HEK293 (cell line): ENCODE data around the gene MN1.

ENCODE experiments used
- GLIS1 ChIP-seq: fragments of 450-650 bp; formaldehyde crosslinking; IDR thresholded peaks from 2 replicates; pipeline ENCODE4 v1.5.1; 2016; ENCODE audit warnings: missing biosample characterization, missing genetic modification characterization
- GLIS2 ChIP-seq: fragments of 450-650 bp; formaldehyde crosslinking; IDR thresholded peaks from 2 replicates; pipeline ENCODE4 v1.5.1; 2016; ENCODE audit warnings: missing biosample characterization, missing genetic modification characterization
- KLF7 ChIP-seq: fragments of 450-650 bp; formaldehyde crosslinking; IDR thresholded peaks from 2 replicates; pipeline ENCODE4 v1.5.1; 2016; ENCODE audit warnings: missing biosample characterization, missing genetic modification characterization, borderline replicate concordance
- MYNN ChIP-seq: fragments of 450-650 bp; formaldehyde crosslinking; IDR thresholded peaks from 2 replicates; pipeline ENCODE4 v1.5.1; 2016; ENCODE audit warnings: missing biosample characterization, missing genetic modification characterization, borderline replicate concordance
- OSR2 ChIP-seq: fragments of 450-650 bp; formaldehyde crosslinking; IDR thresholded peaks from 2 replicates; pipeline ENCODE4 v1.5.1; 2016; ENCODE audit warnings: missing biosample characterization, missing genetic modification characterization
- TRIM28 ChIP-seq: IDR thresholded peaks from 2 replicates; pipeline ENCODE4 v1.6.1; 2011; ENCODE audit warnings: low read length, control low read depth, borderline replicate concordance
- ZBTB8A ChIP-seq: fragments of 450-650 bp; formaldehyde crosslinking; IDR thresholded peaks from 2 replicates; pipeline ENCODE4 v1.5.1; 2016; ENCODE audit warnings: missing biosample characterization, missing genetic modification characterization
- ZFP69B ChIP-seq: fragments of 450-650 bp; formaldehyde crosslinking; IDR thresholded peaks from 2 replicates; pipeline ENCODE4 v1.5.1; 2016; ENCODE audit warnings: missing biosample characterization, missing genetic modification characterization
- ZNF155 ChIP-seq: fragments of 450-650 bp; formaldehyde crosslinking; IDR thresholded peaks from 2 replicates; pipeline ENCODE4 v1.5.1; 2016; ENCODE audit warnings: missing biosample characterization, missing genetic modification characterization
- ZNF175 ChIP-seq: fragments of 450-650 bp; formaldehyde crosslinking; IDR thresholded peaks from 2 replicates; pipeline ENCODE4 v1.5.1; 2016; ENCODE audit warnings: missing biosample characterization, missing genetic modification characterization
- ZNF324 ChIP-seq: fragments of 450-650 bp; formaldehyde crosslinking; IDR thresholded peaks from 2 replicates; pipeline ENCODE4 v1.5.1; 2016; ENCODE audit warnings: missing biosample characterization, missing genetic modification characterization
- ZNF341 ChIP-seq: fragments of 450-650 bp; formaldehyde crosslinking; IDR thresholded peaks from 2 replicates; pipeline ENCODE4; 2016; ENCODE audit warnings: low read depth, missing biosample characterization, missing genetic modification characterization
- ZNF423 ChIP-seq: fragments of 450-650 bp; formaldehyde crosslinking; IDR thresholded peaks from 2 replicates; pipeline ENCODE4 v1.5.1; 2016; ENCODE audit warnings: missing biosample characterization, missing genetic modification characterization
- ZNF48 ChIP-seq: fragments of 450-650 bp; formaldehyde crosslinking; IDR thresholded peaks from 2 replicates; pipeline ENCODE4 v1.5.1; 2016; ENCODE audit warnings: missing biosample characterization, missing genetic modification characterization
- ZNF558 ChIP-seq: fragments of 450-650 bp; formaldehyde crosslinking; IDR thresholded peaks from 2 replicates; pipeline ENCODE4 v1.5.1; 2016; ENCODE audit warnings: missing biosample characterization, missing genetic modification characterization
- ZNF600 ChIP-seq: fragments of 450-650 bp; formaldehyde crosslinking; IDR thresholded peaks from 2 replicates; pipeline ENCODE4 v1.5.1; 2016; ENCODE audit warnings: missing biosample characterization, missing genetic modification characterization
- ZNF626 ChIP-seq: fragments of 450-650 bp; sonication (Bioruptor Pico); formaldehyde crosslinking; IDR thresholded peaks from 2 replicates; pipeline ENCODE4 v1.5.1; 2018; ENCODE audit warnings: missing biosample characterization, missing genetic modification characterization, inconsistent platforms
- ZNF677 ChIP-seq: fragments of 450-650 bp; IDR thresholded peaks from 2 replicates; pipeline ENCODE4 v1.5.0; 2018; ENCODE audit warnings: missing biosample characterization, mild to moderate bottlenecking, missing genetic modification characterization, moderate library complexity
- ZNF704 ChIP-seq: fragments of 450-650 bp; formaldehyde crosslinking; IDR thresholded peaks from 2 replicates; pipeline ENCODE4 v1.5.1; 2016; ENCODE audit warnings: missing biosample characterization, missing genetic modification characterization
- ZNF837 ChIP-seq: fragments of 450-650 bp; formaldehyde crosslinking; IDR thresholded peaks from 2 replicates; pipeline ENCODE4 v1.5.1; 2016; ENCODE audit warnings: missing biosample characterization, missing genetic modification characterization
- TF ChIP-seq, protein P1 (sequence below): fragments of 450-650 bp; formaldehyde crosslinking; IDR thresholded peaks from 2 replicates; pipeline ENCODE4 v1.5.1; 2016; ENCODE audit warnings: missing biosample characterization, missing genetic modification characterization
- TF ChIP-seq, protein P2 (sequence below): fragments of 450-650 bp; IDR thresholded peaks from 2 replicates; pipeline ENCODE4 v1.5.1; 2018; ENCODE audit warnings: missing biosample characterization, mild to moderate bottlenecking, missing genetic modification characterization
- TF ChIP-seq, protein P3 (sequence below): fragments of 450-650 bp; formaldehyde crosslinking; IDR thresholded peaks from 2 replicates; pipeline ENCODE4 v1.5.1; 2016; ENCODE audit warnings: missing biosample characterization, missing genetic modification characterization
- TF ChIP-seq, protein P4 (sequence below): fragments of 450-650 bp; formaldehyde crosslinking; IDR thresholded peaks from 2 replicates; pipeline ENCODE4 v1.5.1; 2016; ENCODE audit warnings: missing biosample characterization, missing genetic modification characterization
- TF ChIP-seq, protein P5 (sequence below): fragments of 450-650 bp; formaldehyde crosslinking; IDR thresholded peaks from 2 replicates; pipeline ENCODE4 v1.5.1; 2016; ENCODE audit warnings: missing biosample characterization, missing genetic modification characterization
- TF ChIP-seq, protein P6 (sequence below): fragments of 450-650 bp; formaldehyde crosslinking; IDR thresholded peaks from 2 replicates; pipeline ENCODE4 v1.5.1; 2017; ENCODE audit warnings: missing biosample characterization, missing genetic modification characterization

MN1 gene

DNA sequence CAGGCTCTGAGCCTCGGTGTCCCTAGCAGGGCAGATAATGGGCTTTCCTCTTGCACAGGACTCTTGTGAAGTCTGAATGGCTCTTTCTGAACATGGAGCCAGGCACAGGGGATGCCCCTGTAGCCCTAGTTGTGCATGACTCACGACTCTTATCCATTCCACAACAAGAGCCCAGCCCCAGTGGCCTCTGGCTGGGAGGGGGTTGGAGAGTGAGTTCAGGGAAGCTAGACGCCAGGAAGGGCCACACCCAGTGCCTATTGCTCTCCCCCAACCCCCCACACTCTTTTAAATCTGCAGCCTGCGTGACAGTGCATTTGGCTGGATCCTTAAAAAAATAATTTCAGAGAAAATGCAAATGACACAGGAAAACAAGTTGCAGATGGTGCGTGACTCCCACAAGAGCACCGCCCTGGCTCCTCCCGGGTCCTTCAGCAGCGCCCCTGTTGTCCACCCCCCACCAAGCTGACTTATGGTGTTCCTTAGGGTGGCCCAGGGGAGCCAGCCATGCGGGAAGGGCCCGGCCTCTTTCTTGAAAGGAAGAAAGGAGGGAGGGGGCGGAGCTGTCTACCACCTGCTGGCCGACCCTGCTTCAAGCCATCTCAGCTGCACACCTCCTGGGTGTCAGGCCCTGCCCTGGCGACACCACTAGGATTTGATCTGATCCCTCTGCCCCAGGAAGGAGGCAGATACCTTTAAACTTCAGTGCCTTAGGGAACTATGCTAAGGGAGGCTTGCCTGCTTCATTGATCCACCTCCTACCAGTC is 74.7 kb downstream of the MN1 start (continued):
- TF ChIP-seq KLF7 (0 out of 2 replicates have a peak, but pooled peaks have one; percentile 65), OSR2 (tag by site-specific recombination) (no peak), ZBTB8A (peak; percentile 72), ZNF704 (tag by site-specific recombination) (no peak), ZNF341 (tag by site-specific recombination) (peak; percentile 80), ZNF837 (tag by site-specific recombination) (no peak), ZFP69B (peak; percentile 39; the same call in 1 of the 2 replicates), TRIM28 (peak; percentile 56; the same call in 1 of the 2 replicates), GLIS2 (tag by site-specific recombination) (peak; percentile 72), ZNF155 (no peak), GLIS1 (tag by site-specific recombination) (peak; percentile 97), ZNF677 (tag by site-specific recombination) (no peak), ZNF626 (tag by site-specific recombination) (no peak), ZNF558 (no peak), MYNN (peak; percentile 65; the same call in 1 of the 2 replicates), ZNF48 (tag by site-specific recombination) (no peak), ZNF175 (tag by site-specific recombination) (no peak), ZNF600 (tag by site-specific recombination) (peak; percentile 72), ZNF423 (tag by site-specific recombination) (peak; percentile 71), ZNF324 (tag by site-specific recombination) (no peak)
- TF ChIP-seq, protein P1, sequence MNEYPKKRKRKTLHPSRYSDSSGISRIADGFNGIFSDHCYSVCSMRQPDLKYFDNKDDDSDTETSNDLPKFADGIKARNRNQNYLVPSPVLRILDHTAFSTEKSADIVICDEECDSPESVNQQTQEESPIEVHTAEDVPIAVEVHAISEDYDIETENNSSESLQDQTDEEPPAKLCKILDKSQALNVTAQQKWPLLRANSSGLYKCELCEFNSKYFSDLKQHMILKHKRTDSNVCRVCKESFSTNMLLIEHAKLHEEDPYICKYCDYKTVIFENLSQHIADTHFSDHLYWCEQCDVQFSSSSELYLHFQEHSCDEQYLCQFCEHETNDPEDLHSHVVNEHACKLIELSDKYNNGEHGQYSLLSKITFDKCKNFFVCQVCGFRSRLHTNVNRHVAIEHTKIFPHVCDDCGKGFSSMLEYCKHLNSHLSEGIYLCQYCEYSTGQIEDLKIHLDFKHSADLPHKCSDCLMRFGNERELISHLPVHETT (tag by site-specific recombination): no peak
- TF ChIP-seq, protein P2, sequence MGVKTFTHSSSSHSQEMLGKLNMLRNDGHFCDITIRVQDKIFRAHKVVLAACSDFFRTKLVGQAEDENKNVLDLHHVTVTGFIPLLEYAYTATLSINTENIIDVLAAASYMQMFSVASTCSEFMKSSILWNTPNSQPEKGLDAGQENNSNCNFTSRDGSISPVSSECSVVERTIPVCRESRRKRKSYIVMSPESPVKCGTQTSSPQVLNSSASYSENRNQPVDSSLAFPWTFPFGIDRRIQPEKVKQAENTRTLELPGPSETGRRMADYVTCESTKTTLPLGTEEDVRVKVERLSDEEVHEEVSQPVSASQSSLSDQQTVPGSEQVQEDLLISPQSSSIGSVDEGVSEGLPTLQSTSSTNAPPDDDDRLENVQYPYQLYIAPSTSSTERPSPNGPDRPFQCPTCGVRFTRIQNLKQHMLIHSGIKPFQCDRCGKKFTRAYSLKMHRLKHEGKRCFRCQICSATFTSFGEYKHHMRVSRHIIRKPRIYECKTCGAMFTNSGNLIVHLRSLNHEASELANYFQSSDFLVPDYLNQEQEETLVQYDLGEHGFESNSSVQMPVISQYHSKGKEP (tag by site-specific recombination): peak; percentile 57; the same call in 1 of the 2 replicates
- TF ChIP-seq, protein P3, sequence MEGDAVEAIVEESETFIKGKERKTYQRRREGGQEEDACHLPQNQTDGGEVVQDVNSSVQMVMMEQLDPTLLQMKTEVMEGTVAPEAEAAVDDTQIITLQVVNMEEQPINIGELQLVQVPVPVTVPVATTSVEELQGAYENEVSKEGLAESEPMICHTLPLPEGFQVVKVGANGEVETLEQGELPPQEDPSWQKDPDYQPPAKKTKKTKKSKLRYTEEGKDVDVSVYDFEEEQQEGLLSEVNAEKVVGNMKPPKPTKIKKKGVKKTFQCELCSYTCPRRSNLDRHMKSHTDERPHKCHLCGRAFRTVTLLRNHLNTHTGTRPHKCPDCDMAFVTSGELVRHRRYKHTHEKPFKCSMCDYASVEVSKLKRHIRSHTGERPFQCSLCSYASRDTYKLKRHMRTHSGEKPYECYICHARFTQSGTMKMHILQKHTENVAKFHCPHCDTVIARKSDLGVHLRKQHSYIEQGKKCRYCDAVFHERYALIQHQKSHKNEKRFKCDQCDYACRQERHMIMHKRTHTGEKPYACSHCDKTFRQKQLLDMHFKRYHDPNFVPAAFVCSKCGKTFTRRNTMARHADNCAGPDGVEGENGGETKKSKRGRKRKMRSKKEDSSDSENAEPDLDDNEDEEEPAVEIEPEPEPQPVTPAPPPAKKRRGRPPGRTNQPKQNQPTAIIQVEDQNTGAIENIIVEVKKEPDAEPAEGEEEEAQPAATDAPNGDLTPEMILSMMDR (tag by site-specific recombination): peak; percentile 17; the same call in 1 of the 2 replicates
- TF ChIP-seq, protein P4, sequence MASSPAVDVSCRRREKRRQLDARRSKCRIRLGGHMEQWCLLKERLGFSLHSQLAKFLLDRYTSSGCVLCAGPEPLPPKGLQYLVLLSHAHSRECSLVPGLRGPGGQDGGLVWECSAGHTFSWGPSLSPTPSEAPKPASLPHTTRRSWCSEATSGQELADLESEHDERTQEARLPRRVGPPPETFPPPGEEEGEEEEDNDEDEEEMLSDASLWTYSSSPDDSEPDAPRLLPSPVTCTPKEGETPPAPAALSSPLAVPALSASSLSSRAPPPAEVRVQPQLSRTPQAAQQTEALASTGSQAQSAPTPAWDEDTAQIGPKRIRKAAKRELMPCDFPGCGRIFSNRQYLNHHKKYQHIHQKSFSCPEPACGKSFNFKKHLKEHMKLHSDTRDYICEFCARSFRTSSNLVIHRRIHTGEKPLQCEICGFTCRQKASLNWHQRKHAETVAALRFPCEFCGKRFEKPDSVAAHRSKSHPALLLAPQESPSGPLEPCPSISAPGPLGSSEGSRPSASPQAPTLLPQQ (tag by site-specific recombination): no peak
- TF ChIP-seq, protein P5, sequence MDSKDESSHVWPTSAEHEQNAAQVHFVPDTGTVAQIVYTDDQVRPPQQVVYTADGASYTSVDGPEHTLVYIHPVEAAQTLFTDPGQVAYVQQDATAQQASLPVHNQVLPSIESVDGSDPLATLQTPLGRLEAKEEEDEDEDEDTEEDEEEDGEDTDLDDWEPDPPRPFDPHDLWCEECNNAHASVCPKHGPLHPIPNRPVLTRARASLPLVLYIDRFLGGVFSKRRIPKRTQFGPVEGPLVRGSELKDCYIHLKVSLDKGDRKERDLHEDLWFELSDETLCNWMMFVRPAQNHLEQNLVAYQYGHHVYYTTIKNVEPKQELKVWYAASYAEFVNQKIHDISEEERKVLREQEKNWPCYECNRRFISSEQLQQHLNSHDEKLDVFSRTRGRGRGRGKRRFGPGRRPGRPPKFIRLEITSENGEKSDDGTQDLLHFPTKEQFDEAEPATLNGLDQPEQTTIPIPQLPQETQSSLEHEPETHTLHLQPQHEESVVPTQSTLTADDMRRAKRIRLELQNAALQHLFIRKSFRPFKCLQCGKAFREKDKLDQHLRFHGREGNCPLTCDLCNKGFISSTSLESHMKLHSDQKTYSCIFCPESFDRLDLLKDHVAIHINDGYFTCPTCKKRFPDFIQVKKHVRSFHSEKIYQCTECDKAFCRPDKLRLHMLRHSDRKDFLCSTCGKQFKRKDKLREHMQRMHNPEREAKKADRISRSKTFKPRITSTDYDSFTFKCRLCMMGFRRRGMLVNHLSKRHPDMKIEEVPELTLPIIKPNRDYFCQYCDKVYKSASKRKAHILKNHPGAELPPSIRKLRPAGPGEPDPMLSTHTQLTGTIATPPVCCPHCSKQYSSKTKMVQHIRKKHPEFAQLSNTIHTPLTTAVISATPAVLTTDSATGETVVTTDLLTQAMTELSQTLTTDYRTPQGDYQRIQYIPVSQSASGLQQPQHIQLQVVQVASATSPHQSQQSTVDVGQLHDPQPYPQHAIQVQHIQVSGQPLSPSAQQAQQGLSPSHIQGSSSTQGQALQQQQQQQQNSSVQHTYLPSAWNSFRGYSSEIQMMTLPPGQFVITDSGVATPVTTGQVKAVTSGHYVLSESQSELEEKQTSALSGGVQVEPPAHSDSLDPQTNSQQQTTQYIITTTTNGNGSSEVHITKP (tag by site-specific recombination): peak; percentile 92
- TF ChIP-seq, protein P6, sequence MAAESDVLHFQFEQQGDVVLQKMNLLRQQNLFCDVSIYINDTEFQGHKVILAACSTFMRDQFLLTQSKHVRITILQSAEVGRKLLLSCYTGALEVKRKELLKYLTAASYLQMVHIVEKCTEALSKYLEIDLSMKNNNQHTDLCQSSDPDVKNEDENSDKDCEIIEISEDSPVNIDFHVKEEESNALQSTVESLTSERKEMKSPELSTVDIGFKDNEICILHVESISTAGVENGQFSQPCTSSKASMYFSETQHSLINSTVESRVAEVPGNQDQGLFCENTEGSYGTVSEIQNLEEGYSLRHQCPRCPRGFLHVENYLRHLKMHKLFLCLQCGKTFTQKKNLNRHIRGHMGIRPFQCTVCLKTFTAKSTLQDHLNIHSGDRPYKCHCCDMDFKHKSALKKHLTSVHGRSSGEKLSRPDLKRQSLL (tag by site-specific recombination): peak; percentile 23; the same call in 1 of the 2 replicates
